Epithelial cell of esophagus (primary cell): Measurements from ENCODE around the gene LRRFIP2.

Experiments used
- DNase-seq: peaks from one replicate; pipeline ENCODE4 v3.0.0; 2010; ENCODE audit warnings: low read depth
- H3K4me3 ChIP-seq: 2 replicates; pipeline ENCODE4 v1.5.1; 2011; ENCODE audit warnings: mild to moderate bottlenecking, low read length, control low read depth
- CTCF ChIP-seq: IDR thresholded peaks from 2 replicates; pipeline ENCODE4 v1.5.1; 2011; ENCODE audit warnings: low read depth, mild to moderate bottlenecking, low read length, control low read depth, inconsistent platforms; ENCODE audit not compliant: insufficient read depth; ENCODE audit errors: missing control alignments

The LRRFIP2 gene

GRCh38 chr3:37075955-37076354 is 98.4 kb downstream of the LRRFIP2 start:
- TF ChIP-seq CTCF: no peak
- no peak for DNase-seq
- H3K4me3 ChIP-seq: no peak overlapping the region

- H3K4me3 ChIP-seq: no peak overlapping the region
- no peak for TF ChIP-seq CTCF
- DNase-seq: peak; percentile 60
Measured at GRCh38 chr3:37074178-37074577, 100.2 kb downstream of the LRRFIP2 start.

- no peak overlapping the region for H3K4me3 ChIP-seq
- peak; percentile 23 for DNase-seq
- no peak for TF ChIP-seq CTCF
Measured at GRCh38 chr3:37072892-37073291, 101.5 kb downstream of the LRRFIP2 start.

GRCh38 chr3:37071921-37072320 is 102.5 kb downstream of the LRRFIP2 start:
- no peak for DNase-seq
- H3K4me3 ChIP-seq: no peak overlapping the region
- no peak for TF ChIP-seq CTCF

GRCh38 chr3:37068031-37068430 is 106.4 kb downstream of the LRRFIP2 start:
- TF ChIP-seq CTCF: no peak
- no peak overlapping the region for H3K4me3 ChIP-seq
- DNase-seq: no peak

- TF ChIP-seq CTCF: no peak
- no peak for DNase-seq
- H3K4me3 ChIP-seq: no peak overlapping the region
Measured at GRCh38 chr3:37067577-37067976, 106.8 kb downstream of the LRRFIP2 start.

GRCh38 chr3:37064747-37065146 is 109.6 kb downstream of the LRRFIP2 start:
- no peak for DNase-seq
- no peak for TF ChIP-seq CTCF
- no peak overlapping the region for H3K4me3 ChIP-seq
